Common myeloid progenitor, CD34-positive (primary cell): Measurements from ENCODE around the gene NECTIN1.

Source experiments
- CTCF ChIA-PET: fragments of 350-600 bp; sonication (Branson Sonifier 250); formaldehyde crosslinking; loops from one replicate; lab custom pipeline; 2021; ENCODE audit warnings: antibody characterized with exemption; lab: Charles Lee
- POLR2A ChIA-PET: fragments of 350-600 bp; sonication (Branson Sonifier 250); formaldehyde crosslinking; loops from one replicate; lab custom pipeline; 2021; ENCODE audit warnings: antibody characterized with exemption; lab: Charles Lee
- DNase-seq, 3 donors: peaks; one replicate each; pipeline versions ENCODE4 v3.0.0 to v3.0.0-alpha.2; 2013
- H3K27ac ChIP-seq, 2 experiments: 1 replicate in 1 of 2; 2 replicates in 1 of 2; pipeline ENCODE4 v1.7.0; 2013; ENCODE audit warnings: inconsistent platforms in 2 of 2, low read length in 2 of 2, mild to moderate bottlenecking in 2 of 2, low read depth in 1 of 2, moderate library complexity in 1 of 2; ENCODE audit not compliant: severe bottlenecking in 2 of 2, insufficient read depth in 1 of 2, poor library complexity in 1 of 2
- H3K27me3 ChIP-seq, 5 experiments: replicated peaks in 2 of 5; 1 replicate in 3 of 5; 2 replicates in 2 of 5; pipeline versions ENCODE4 v1.6.1 to v1.7.0; 2013; ENCODE audit warnings: low read length in 4 of 5, mild to moderate bottlenecking in 2 of 5, moderate library complexity in 2 of 5, inconsistent platforms in 1 of 5; ENCODE audit not compliant: insufficient read depth in 5 of 5, control insufficient read depth in 4 of 5
- H3K36me3 ChIP-seq, 4 experiments: 1 replicate in 2 of 4; 2 replicates in 2 of 4; pipeline versions ENCODE4 v1.6.1 to v1.7.0; 2013; ENCODE audit warnings: low read length in 3 of 4, control low read depth in 1 of 4, mild to moderate bottlenecking in 1 of 4; ENCODE audit not compliant: control insufficient read depth in 4 of 4, insufficient read depth in 4 of 4
- H3K4me1 ChIP-seq, 4 experiments: 1 replicate in 3 of 4; 2 replicates in 1 of 4; pipeline versions ENCODE4 v1.6.1 to v1.7.1; 2013; ENCODE audit warnings: low read length in 3 of 4, mild to moderate bottlenecking in 3 of 4, control low read depth in 1 of 4, inconsistent platforms in 1 of 4, moderate library complexity in 1 of 4; ENCODE audit not compliant: control insufficient read depth in 4 of 4, insufficient read depth in 4 of 4; ENCODE audit errors: control extremely low read depth in 1 of 4
- H3K4me3 ChIP-seq, 7 experiments: 1 replicate in 4 of 7; 2 replicates in 3 of 7; pipeline versions ENCODE4 v1.5.1 to v1.7.0; 2013; ENCODE audit warnings: mild to moderate bottlenecking in 7 of 7, low read length in 6 of 7, moderate library complexity in 6 of 7, inconsistent platforms in 2 of 7, low read depth in 2 of 7, control low read depth in 1 of 7; ENCODE audit not compliant: insufficient read depth in 4 of 7, control insufficient read depth in 1 of 7; ENCODE audit errors: extremely low read depth in 1 of 7
- H3K9me3 ChIP-seq, 5 experiments: 1 replicate in 4 of 5; 2 replicates in 1 of 5; pipeline versions ENCODE4 v1.6.1 to v1.7.1; 2013; ENCODE audit warnings: low read length in 4 of 5, mild to moderate bottlenecking in 2 of 5, inconsistent platforms in 1 of 5, low read depth in 1 of 5, moderate library complexity in 1 of 5; ENCODE audit not compliant: control insufficient read depth in 4 of 5, insufficient read depth in 2 of 5; ENCODE audit errors: control extremely low read depth in 1 of 5
- WGBS: methylation state at CpG from one replicate; pipeline ENCODE4 v1.1.5; 2013; ENCODE audit not compliant: insufficient coverage; 5-methylcytosine and 5-hydroxymethylcytosine counted together

Gene NECTIN1

GRCh38 chr11:119663279-119663678, 65.7 kb downstream of the NECTIN1 start:
- Histone ChIP-seq H3K4me3 (no peak overlapping the region), H3K27ac (no peak overlapping the region), H3K27me3 (peaks cover 0 to 2% (median 0%) of the 10 kb centered on the region in 5 experiments), H3K4me1 (no peaks in the 10 kb centered on the region), H3K36me3 (peaks cover 0 to 2% (median under 1%) of the 10 kb centered on the region in 4 experiments), H3K9me3 (no peaks in the 10 kb centered on the region)
- no peak for DNase-seq
- CTCF ChIA-PET = interaction anchor here (1.0 to 7.5 kb wide), 5 partner anchors 22 to 445 kb away, joined by 3 to 45 read pairs (median 3); no protein-coding TSS in a partner anchor
- WGBS = 83% methylated on average over 1 of the region's 4 CpGs
- POLR2A ChIA-PET = no interaction called here

- 92% methylated on average over 2 of the region's 4 CpGs for WGBS
- Histone ChIP-seq H3K27me3 (no peaks in the 10 kb centered on the region), H3K36me3 (peaks cover 0 to 2% (median 0%) of the 10 kb centered on the region in 4 experiments), H3K4me3 (no peak overlapping the region), H3K9me3 (no peaks in the 10 kb centered on the region), H3K4me1 (no peaks in the 10 kb centered on the region), H3K27ac (no peak overlapping the region)
- CTCF ChIA-PET = interaction anchor here (1.8 kb wide), 1 partner anchor 448 kb away, joined by 5 read pairs; no protein-coding TSS in a partner anchor
- DNase-seq = no peak
- POLR2A ChIA-PET = no interaction called here
Observed at GRCh38 chr11:119661226-119661625, 67.8 kb downstream of the NECTIN1 start.

- no peak for DNase-seq
- Histone ChIP-seq H3K4me1 (no peaks in the 10 kb centered on the region), H3K9me3 (no peaks in the 10 kb centered on the region), H3K36me3 (no peaks in the 10 kb centered on the region), H3K27me3 (no peaks in the 10 kb centered on the region), H3K4me3 (no peak overlapping the region), H3K27ac (no peak overlapping the region)
- CTCF ChIA-PET = interaction anchor here (1.8 kb wide), 1 partner anchor 45 kb away, joined by 4 read pairs; no protein-coding TSS in a partner anchor
- POLR2A ChIA-PET = no interaction called here
- WGBS = 92% methylated on average over 10 of the region's 17 CpGs
Observed at GRCh38 chr11:119659971-119660723, 68.9 kb downstream of the NECTIN1 start.

GRCh38 chr11:119652907-119653659, 75.9 kb downstream of the NECTIN1 start:
- CTCF ChIA-PET = no interaction called here
- Histone ChIP-seq H3K4me3 (no peak overlapping the region), H3K27me3 (peaks cover 0 to 13% (median 6%) of the 10 kb centered on the region in 5 experiments), H3K9me3 (no peaks in the 10 kb centered on the region), H3K27ac (no peak overlapping the region), H3K36me3 (no peaks in the 10 kb centered on the region), H3K4me1 (no peaks in the 10 kb centered on the region)
- 94% methylated on average over 19 of the region's 22 CpGs for WGBS
- POLR2A ChIA-PET = no interaction called here
- DNase-seq = no peak

- peaks cover 0 to 13% (median 6%) of the 10 kb centered on the region in 5 experiments for H3K27me3 ChIP-seq
- POLR2A ChIA-PET = interaction anchor here (0.7 kb wide), 1 partner anchor 164 kb away, joined by 3 read pairs; no protein-coding TSS in a partner anchor
- H3K4me3 ChIP-seq = no peak overlapping the region
- no peaks in the 10 kb centered on the region for H3K9me3 ChIP-seq
- no peak overlapping the region for H3K27ac ChIP-seq
- no peaks in the 10 kb centered on the region for H3K36me3 ChIP-seq
- CTCF ChIA-PET = no interaction called here
- WGBS = 75% methylated on average over 11 of the region's 12 CpGs
- no peaks in the 10 kb centered on the region for H3K4me1 ChIP-seq
- no peak for DNase-seq
Observed at GRCh38 chr11:119651802-119652584, 77.0 kb downstream of the NECTIN1 start.

- no peak overlapping the region for H3K4me3 ChIP-seq
- no peak overlapping the region for H3K27ac ChIP-seq
- POLR2A ChIA-PET = no interaction called here
- 86% methylated on average over 5 of the region's 6 CpGs for WGBS
- H3K9me3 ChIP-seq = no peaks in the 10 kb centered on the region
- CTCF ChIA-PET = no interaction called here
- H3K4me1 ChIP-seq = no peaks in the 10 kb centered on the region
- H3K36me3 ChIP-seq = no peaks in the 10 kb centered on the region
- DNase-seq = no peak
- H3K27me3 ChIP-seq = peaks cover 0 to 13% (median 6%) of the 10 kb centered on the region in 5 experiments
Observed at GRCh38 chr11:119650251-119650650, 78.7 kb downstream of the NECTIN1 start.
